HG03342 (cell line): Measurements from ENCODE around the gene HCFC2.
A peak's percentile ranks its signal among the peaks of the same experiment; 100 is the strongest.

Source experiments
- ATAC-seq: cut with Tn5 transposase; IDR thresholded peaks from one replicate; pipeline ENCODE4 v1.9.1; 2021; ENCODE audit warnings: mild to moderate bottlenecking, moderate library complexity; ENCODE audit not compliant: unreplicated experiment

Gene HCFC2

GRCh38 chr12:104056419-104056972 is 7.8 kb upstream of the HCFC2 start:
- no peak for ATAC-seq

GRCh38 chr12:104057771-104058197 is 6.5 kb upstream of the HCFC2 start:
- ATAC-seq: no peak

GRCh38 chr12:104058802-104059201 is 5.5 kb upstream of the HCFC2 start:
- ATAC-seq: no peak

- ATAC-seq: no peak
Measured at GRCh38 chr12:104059963-104060362, 4.4 kb upstream of the HCFC2 start.

GRCh38 chr12:104060791-104061190 is 3.5 kb upstream of the HCFC2 start:
- ATAC-seq: no peak

- ATAC-seq: peak; percentile 33
Measured at GRCh38 chr12:104063712-104064030, 660 bp upstream of the HCFC2 start.

- ATAC-seq: no peak
Measured at GRCh38 chr12:104064842-104065427, 604 bp downstream of the HCFC2 start.

- no peak for ATAC-seq
Measured at GRCh38 chr12:104072099-104072498, 7.8 kb downstream of the HCFC2 start.

GRCh38 chr12:104073699-104074098 is 9.4 kb downstream of the HCFC2 start:
- no peak for ATAC-seq

- no peak for ATAC-seq
Measured at GRCh38 chr12:104079024-104079423, 14.7 kb downstream of the HCFC2 start.

- no peak for ATAC-seq
Measured at GRCh38 chr12:104080764-104081163, 16.4 kb downstream of the HCFC2 start.

GRCh38 chr12:104083769-104084475 is 19.6 kb downstream of the HCFC2 start:
- ATAC-seq: peak; percentile 82

- ATAC-seq: no peak
Measured at GRCh38 chr12:104090685-104091084, 26.4 kb downstream of the HCFC2 start.

GRCh38 chr12:104091136-104091535 is 26.8 kb downstream of the HCFC2 start:
- ATAC-seq: no peak

GRCh38 chr12:104094284-104094683 is 30.0 kb downstream of the HCFC2 start:
- ATAC-seq: no peak

GRCh38 chr12:104095289-104095688 is 31.0 kb downstream of the HCFC2 start:
- ATAC-seq: no peak

GRCh38 chr12:104097954-104098353 is 33.6 kb downstream of the HCFC2 start:
- no peak for ATAC-seq

GRCh38 chr12:104105461-104105860 is 41.1 kb downstream of the HCFC2 start:
- ATAC-seq: no peak

- no peak for ATAC-seq
Measured at GRCh38 chr12:104106965-104107364, 42.6 kb downstream of the HCFC2 start.

- peak; percentile 83 for ATAC-seq
Measured at GRCh38 chr12:104108755-104109445, 44.6 kb downstream of the HCFC2 start.

- ATAC-seq: no peak
Measured at GRCh38 chr12:104109446-104110271, 45.3 kb downstream of the HCFC2 start.
